ENCODE measurements around the gene R3HCC1L.

DNA sequence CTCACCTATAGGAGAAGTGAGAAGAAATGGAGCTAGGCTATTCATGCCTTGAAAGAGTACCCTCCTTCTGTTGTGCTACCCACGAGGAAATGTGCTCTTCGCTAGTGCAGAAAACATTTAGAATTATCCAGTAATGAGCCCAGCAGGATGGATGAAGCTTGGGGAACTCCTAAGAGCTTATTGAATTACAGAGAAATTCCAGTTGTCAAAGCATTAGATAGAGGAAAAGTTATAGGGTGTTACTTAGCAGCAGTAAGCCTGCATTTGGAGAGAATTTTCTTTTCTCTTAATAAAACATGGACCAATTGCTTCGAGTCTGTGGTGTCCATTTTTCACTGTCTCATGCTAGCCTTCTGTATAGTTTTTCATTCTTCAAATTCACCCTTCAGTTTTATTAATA is 5.0 kb downstream of the R3HCC1L start:
- TF ChIP-seq POLR2AphosphoS5 (IDR thresholded peaks at IDR 0.05; ENCODE audit: low read length) (no peak), SP1 (IDR thresholded peaks at IDR 0.05; ENCODE audit: low read depth, low read length) (no peak), TAF1 (IDR thresholded peaks at IDR 0.05; ENCODE audit: borderline replicate concordance, low read depth, low read length) (no peak), RCOR1 (conservative IDR thresholded peaks at IDR 0.05; ENCODE audit: low read depth, low read length) (no peak), MTA2 (IDR thresholded peaks at IDR 0.05; ENCODE audit: low read depth) (no peak)
- TF ChIP-seq, protein P1, sequence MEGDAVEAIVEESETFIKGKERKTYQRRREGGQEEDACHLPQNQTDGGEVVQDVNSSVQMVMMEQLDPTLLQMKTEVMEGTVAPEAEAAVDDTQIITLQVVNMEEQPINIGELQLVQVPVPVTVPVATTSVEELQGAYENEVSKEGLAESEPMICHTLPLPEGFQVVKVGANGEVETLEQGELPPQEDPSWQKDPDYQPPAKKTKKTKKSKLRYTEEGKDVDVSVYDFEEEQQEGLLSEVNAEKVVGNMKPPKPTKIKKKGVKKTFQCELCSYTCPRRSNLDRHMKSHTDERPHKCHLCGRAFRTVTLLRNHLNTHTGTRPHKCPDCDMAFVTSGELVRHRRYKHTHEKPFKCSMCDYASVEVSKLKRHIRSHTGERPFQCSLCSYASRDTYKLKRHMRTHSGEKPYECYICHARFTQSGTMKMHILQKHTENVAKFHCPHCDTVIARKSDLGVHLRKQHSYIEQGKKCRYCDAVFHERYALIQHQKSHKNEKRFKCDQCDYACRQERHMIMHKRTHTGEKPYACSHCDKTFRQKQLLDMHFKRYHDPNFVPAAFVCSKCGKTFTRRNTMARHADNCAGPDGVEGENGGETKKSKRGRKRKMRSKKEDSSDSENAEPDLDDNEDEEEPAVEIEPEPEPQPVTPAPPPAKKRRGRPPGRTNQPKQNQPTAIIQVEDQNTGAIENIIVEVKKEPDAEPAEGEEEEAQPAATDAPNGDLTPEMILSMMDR (IDR thresholded peaks at IDR 0.05 in 2 of 3, conservative IDR thresholded peaks at IDR 0.05 in 1 of 3; ENCODE audit: control insufficient read depth in 2 of 3, extremely low read depth in 1 of 3, insufficient read depth in 1 of 3, low read depth in 3 of 3, low read length in 3 of 3) = no peak
- TF ChIP-seq, protein P2, sequence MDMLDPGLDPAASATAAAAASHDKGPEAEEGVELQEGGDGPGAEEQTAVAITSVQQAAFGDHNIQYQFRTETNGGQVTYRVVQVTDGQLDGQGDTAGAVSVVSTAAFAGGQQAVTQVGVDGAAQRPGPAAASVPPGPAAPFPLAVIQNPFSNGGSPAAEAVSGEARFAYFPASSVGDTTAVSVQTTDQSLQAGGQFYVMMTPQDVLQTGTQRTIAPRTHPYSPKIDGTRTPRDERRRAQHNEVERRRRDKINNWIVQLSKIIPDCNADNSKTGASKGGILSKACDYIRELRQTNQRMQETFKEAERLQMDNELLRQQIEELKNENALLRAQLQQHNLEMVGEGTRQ (IDR thresholded peaks at IDR 0.05; ENCODE audit: borderline replicate concordance, low read depth, low read length) = no peak
